Activated T-cell treated with anti-CD3 and anti-CD28 coated beads, Interleukin-2, amount 50 U/mL, for 72 hours (primary cell): ENCODE data around the gene RDH16. TPM values are rescaled to one million over a fixed set of nuclear protein-coding genes. Genes with fewer than 3 reads are reported as not detected.
"Not testable (repeated sequence)": the region's sequence is repeated elsewhere in the genome, so short reads cannot be mapped to it uniquely, and the experiment has no call there.

Experiments used
- ATAC-seq, 2 donors: fragments of 150-1000 bp; cut with Tn5 transposase; replicated peaks in 1 of 2; 2 replicates each; pipeline ENCODE4 v1.10.0; 2021; ENCODE audit warnings: moderate library complexity in 2 of 2, mild to moderate bottlenecking in 1 of 2
- DNase-seq, 2 donors: peaks; one replicate each; pipeline ENCODE4 v3.0.0; 2021 to 2022; ENCODE audit warnings: mixed read lengths in 1 of 2
- H3K27ac Mint-ChIP-seq: one replicate; pipeline ENCODE4 v1.8.0; 2022; ENCODE audit warnings: mild to moderate bottlenecking, moderate library complexity, mixed read lengths
- H3K27me3 Mint-ChIP-seq: one replicate; pipeline ENCODE4 v1.8.0; 2022; ENCODE audit warnings: low read depth, mixed read lengths
- H3K36me3 Mint-ChIP-seq, 2 donors: one replicate each; pipeline ENCODE4 v1.8.0; 2022; ENCODE audit warnings: mixed read lengths in 2 of 2, mild to moderate bottlenecking in 1 of 2; ENCODE audit not compliant: insufficient read depth in 2 of 2
- H3K4me1 Mint-ChIP-seq: one replicate; pipeline ENCODE4 v1.8.0; 2022; ENCODE audit warnings: low read depth, mixed read lengths
- H3K4me3 Mint-ChIP-seq, 2 donors: one replicate each; pipeline ENCODE4 v1.8.0; 2022; ENCODE audit warnings: mild to moderate bottlenecking in 2 of 2, mixed read lengths in 2 of 2, moderate library complexity in 2 of 2
- H3K9me3 Mint-ChIP-seq, 2 donors: one replicate each; pipeline ENCODE4 v1.8.0; 2022; ENCODE audit warnings: mixed read lengths in 2 of 2
- total RNA-seq, 2 donors: library from RNA; stranded (reverse); gene quantifications; one replicate each; pipeline ENCODE4 v1.2.3, GENCODE V29; 2022

Gene RDH16
- total RNA-seq, 2 donors from 2014 or later, result 1.5 to 2.1 TPM

- Mint-ChIP-seq H3K27me3 (no peaks in the 10 kb centered on the region), H3K36me3 (peaks cover 3 to 6% of the 10 kb centered on the region in 2 donors), H3K27ac (no peak overlapping the region), H3K9me3 (no peaks in the 10 kb centered on the region), H3K4me3 (no peak overlapping the region), H3K4me1 (peaks cover 41% of the 10 kb centered on the region)
- DNase-seq (no peak), ATAC-seq (no peak)
These were observed 38.0 kb upstream of the RDH16 start for GRCh38 chr12:56995201-56995929.

- H3K4me3 Mint-ChIP-seq, result no peak overlapping the region
- ATAC-seq (no peak), DNase-seq (no peak)
- H3K36me3 Mint-ChIP-seq, result peaks cover 3 to 6% of the 10 kb centered on the region in 2 donors
- no peaks in the 10 kb centered on the region for H3K27me3 Mint-ChIP-seq
- H3K27ac Mint-ChIP-seq, result no peak overlapping the region
- H3K4me1 Mint-ChIP-seq, result peaks cover 33% of the 10 kb centered on the region
- no peaks in the 10 kb centered on the region for H3K9me3 Mint-ChIP-seq
These were observed 36.9 kb upstream of the RDH16 start for GRCh38 chr12:56994231-56994746.

- H3K4me1 Mint-ChIP-seq, result peaks cover 24% of the 10 kb centered on the region
These were observed 35.9 kb upstream of the RDH16 start for GRCh38 chr12:56993346-56993745.

GRCh38 chr12:56991319-56992246 lies 34.2 kb upstream of the RDH16 start:
- ATAC-seq, result no peak
- Mint-ChIP-seq H3K36me3 (no peaks in the 10 kb centered on the region), H3K4me3 (no peak overlapping the region), H3K4me1 (peaks cover 14% of the 10 kb centered on the region), H3K27me3 (no peaks in the 10 kb centered on the region), H3K9me3 (no peaks in the 10 kb centered on the region), H3K27ac (no peak overlapping the region)
- DNase-seq, result no peak

More at GRCh38 chr12:56993346-56993745, 35.9 kb upstream of the RDH16 start:
- Mint-ChIP-seq H3K36me3 (peaks cover 3 to 4% of the 10 kb centered on the region in 2 donors), H3K27me3 (no peaks in the 10 kb centered on the region), H3K4me3 (no peak overlapping the region), H3K27ac (no peak overlapping the region), H3K9me3 (no peaks in the 10 kb centered on the region)
- ATAC-seq (no peak), DNase-seq (no peak)

- H3K27me3 Mint-ChIP-seq, result no peaks in the 10 kb centered on the region
- H3K27ac Mint-ChIP-seq, result no peak overlapping the region
- H3K36me3 Mint-ChIP-seq, result no peaks in the 10 kb centered on the region
- no peak overlapping the region for H3K4me3 Mint-ChIP-seq
- H3K4me1 Mint-ChIP-seq, result peaks cover 18% of the 10 kb centered on the region
- H3K9me3 Mint-ChIP-seq, result no peaks in the 10 kb centered on the region
- DNase-seq (no peak), ATAC-seq (no peak)
These were observed 33.4 kb upstream of the RDH16 start for GRCh38 chr12:56990648-56991318.

GRCh38 chr12:56989861-56990610 lies 32.6 kb upstream of the RDH16 start:
- Mint-ChIP-seq H3K4me1 (peaks cover 21% of the 10 kb centered on the region), H3K4me3 (no peak overlapping the region), H3K36me3 (no peaks in the 10 kb centered on the region), H3K27me3 (no peaks in the 10 kb centered on the region), H3K9me3 (no peaks in the 10 kb centered on the region), H3K27ac (no peak overlapping the region)
- ATAC-seq, result no peak
- no peak for DNase-seq

- Mint-ChIP-seq H3K9me3 (no peaks in the 10 kb centered on the region), H3K27ac (no peak overlapping the region), H3K36me3 (no peaks in the 10 kb centered on the region), H3K4me1 (peaks cover 21% of the 10 kb centered on the region), H3K4me3 (no peak overlapping the region), H3K27me3 (no peaks in the 10 kb centered on the region)
- DNase-seq (no peak), ATAC-seq (no peak)
These were observed 30.9 kb upstream of the RDH16 start for GRCh38 chr12:56988207-56988739.

- Mint-ChIP-seq H3K27ac (no peak overlapping the region), H3K9me3 (no peaks in the 10 kb centered on the region), H3K36me3 (no peaks in the 10 kb centered on the region), H3K4me3 (no peak overlapping the region), H3K27me3 (no peaks in the 10 kb centered on the region), H3K4me1 (peaks cover 21% of the 10 kb centered on the region)
- ATAC-seq, result peak; percentile 61 to 67
- DNase-seq, result peak; percentile 72 to 78
These were observed 30.2 kb upstream of the RDH16 start for GRCh38 chr12:56987551-56988053.

GRCh38 chr12:56987011-56987410 lies 29.6 kb upstream of the RDH16 start:
- Mint-ChIP-seq H3K27ac (no peak overlapping the region), H3K36me3 (no peaks in the 10 kb centered on the region), H3K4me1 (peaks cover 21% of the 10 kb centered on the region), H3K4me3 (no peak overlapping the region), H3K27me3 (no peaks in the 10 kb centered on the region), H3K9me3 (no peaks in the 10 kb centered on the region)
- ATAC-seq (no peak), DNase-seq (no peak)

- peak in 1 of 2 donors; percentile 38 for DNase-seq
- not testable (repeated sequence) for H3K27ac Mint-ChIP-seq
These were observed 28.3 kb upstream of the RDH16 start for GRCh38 chr12:56985714-56986113.

GRCh38 chr12:56983386-56983785 lies 26.0 kb upstream of the RDH16 start:
- DNase-seq (no peak), ATAC-seq (no peak)
- no peaks in the 10 kb centered on the region for H3K9me3 Mint-ChIP-seq
- H3K27ac Mint-ChIP-seq, result no peak overlapping the region
- H3K36me3 Mint-ChIP-seq, result no peaks in the 10 kb centered on the region
- no peak overlapping the region for H3K4me3 Mint-ChIP-seq
- peaks cover 7% of the 10 kb centered on the region for H3K4me1 Mint-ChIP-seq
- H3K27me3 Mint-ChIP-seq, result no peaks in the 10 kb centered on the region

More at GRCh38 chr12:56985714-56986113, 28.3 kb upstream of the RDH16 start:
- H3K4me1 Mint-ChIP-seq, result peaks cover 13% of the 10 kb centered on the region
- H3K27me3 Mint-ChIP-seq, H3K4me3 Mint-ChIP-seq, H3K9me3 Mint-ChIP-seq, H3K36me3 Mint-ChIP-seq: not testable (repeated sequence)
- peak; percentile 89 to 93 for ATAC-seq
